ENCODE measurements around the gene SACS. TPM values are rescaled to one million over a fixed set of nuclear protein-coding genes. Genes with fewer than 3 reads are reported as not detected.

Gene SACS
- total RNA-seq, 1 experiment from 2014 or later: 19.8 TPM

GRCh38 chr13:23325191-23325590 lies 108.3 kb downstream of the SACS start:
- CTCF ChIA-PET: no interaction called here
- H3K27me3 ChIP-seq (ENCODE audit: control insufficient read depth, insufficient read depth, low read length): no peaks in the 10 kb centered on the region
- no peak for TF ChIP-seq REST (IDR thresholded peaks at IDR 0.05; ENCODE audit: insufficient read depth in 1 of 2, low read depth in 2 of 2, low read length in 1 of 2)
- no peak for TF ChIP-seq SIN3A (IDR thresholded peaks at IDR 0.05; ENCODE audit: borderline replicate concordance, insufficient read depth, low read depth, low read length)
- no peak for TF ChIP-seq POLR2AphosphoS5 (IDR thresholded peaks at IDR 0.05; ENCODE audit: low read depth, low read length)
- no peak for TF ChIP-seq TCF7L2 (IDR thresholded peaks at IDR 0.05; ENCODE audit: low read depth, low read length)
- TF ChIP-seq CTCF (IDR thresholded peaks at IDR 0.05): no peak
- no peak for DNase-seq (ENCODE audit: low read depth, low spot score)
- no peaks in the 10 kb centered on the region for H3K9me3 ChIP-seq (ENCODE audit: control insufficient read depth, insufficient read depth, low read depth, low read length)
- ATAC-seq: no peak
- H3K27ac ChIP-seq (ENCODE audit: low read length): no peak overlapping the region
- H3K4me3 ChIP-seq (ENCODE audit: low read depth in 2 of 2, low read length in 2 of 2): no peak overlapping the region
- no peaks in the 10 kb centered on the region for H3K36me3 ChIP-seq (ENCODE audit: control insufficient read depth, insufficient read depth, low read length)
- intact Hi-C loops (cut with micrococcal nuclease; ENCODE audit: unreplicated experiment): no loop called here
- in situ Hi-C loops (cut with HindIII; ENCODE audit: low pct_unique_long_range_greater_than_20kb, low sequenced_read_pairs): no loop called here
- POLR2A ChIA-PET: no interaction called here
- no TSS peak for BruUV-seq (replicated peaks)
- H3K4me1 ChIP-seq (ENCODE audit: control insufficient read depth, insufficient read depth, low read length): peaks cover 4% of the 10 kb centered on the region

- H3K36me3 ChIP-seq (ENCODE audit: control insufficient read depth, insufficient read depth, low read length): no peaks in the 10 kb centered on the region
- in situ Hi-C loops (cut with HindIII; ENCODE audit: low pct_unique_long_range_greater_than_20kb, low sequenced_read_pairs) (no loop called here), intact Hi-C loops (cut with micrococcal nuclease; ENCODE audit: unreplicated experiment) (no loop called here)
- ChIA-PET POLR2A (no interaction called here), CTCF (no interaction called here)
- BruUV-seq (replicated peaks): no TSS peak
- TF ChIP-seq SIN3A (IDR thresholded peaks at IDR 0.05; ENCODE audit: borderline replicate concordance, insufficient read depth, low read depth, low read length) (no peak), CTCF (IDR thresholded peaks at IDR 0.05) (no peak), TCF7L2 (IDR thresholded peaks at IDR 0.05; ENCODE audit: low read depth, low read length) (no peak), POLR2AphosphoS5 (IDR thresholded peaks at IDR 0.05; ENCODE audit: low read depth, low read length) (no peak), REST (IDR thresholded peaks at IDR 0.05; ENCODE audit: insufficient read depth in 1 of 2, low read depth in 2 of 2, low read length in 1 of 2) (no peak)
- ATAC-seq: no peak
- no peak for DNase-seq (ENCODE audit: low read depth, low spot score)
- no peaks in the 10 kb centered on the region for H3K9me3 ChIP-seq (ENCODE audit: control insufficient read depth, insufficient read depth, low read depth, low read length)
- peaks cover 4% of the 10 kb centered on the region for H3K4me1 ChIP-seq (ENCODE audit: control insufficient read depth, insufficient read depth, low read length)
- no peaks in the 10 kb centered on the region for H3K27me3 ChIP-seq (ENCODE audit: control insufficient read depth, insufficient read depth, low read length)
- H3K27ac ChIP-seq (ENCODE audit: low read length): no peak overlapping the region
- no peak overlapping the region for H3K4me3 ChIP-seq (ENCODE audit: low read depth in 2 of 2, low read length in 2 of 2)
Measured at GRCh38 chr13:23323946-23324709, 109.4 kb downstream of the SACS start.

Measured in Panc1 (cell line).